Uterus (tissue), 4 donors: Measurements from ENCODE around the gene ANKRD11. TPM values are rescaled to one million over a fixed set of nuclear protein-coding genes. Genes with fewer than 3 reads are reported as not detected.
A peak's percentile ranks its signal among the peaks of the same experiment; 100 is the strongest.
"Not testable (repeated sequence)": the region's sequence is repeated elsewhere in the genome, so short reads cannot be mapped to it uniquely, and the experiment has no call there.

Source experiments
- DNase-seq, 2 donors: peaks; one replicate each; pipeline ENCODE4 v3.0.0-alpha.2; 2019 to 2020
- H3K27ac ChIP-seq, 2 donors: fragments of 200-600 bp; sonication (generic); 1 replicate in 1 of 2; 2 replicates in 1 of 2; pipeline ENCODE4 v1.5.1; 2016 to 2018
- H3K27me3 ChIP-seq, 2 donors: fragments of 200-600 bp; sonication (generic); one replicate each; pipeline ENCODE4 v1.5.1; 2018 to 2019; ENCODE audit warnings: control low read depth in 1 of 2
- H3K36me3 ChIP-seq, 2 donors: fragments of 200-600 bp; sonication (generic); one replicate each; pipeline ENCODE4 v1.5.1; 2019; ENCODE audit warnings: control low read depth in 1 of 2
- H3K4me1 ChIP-seq, 2 donors: fragments of 200-600 bp; sonication (generic); one replicate each; pipeline ENCODE4 v1.5.1; 2018 to 2019; ENCODE audit warnings: control low read depth in 1 of 2
- H3K4me3 ChIP-seq, 2 donors: fragments of 200-600 bp; sonication (generic); 1 replicate in 1 of 2; 2 replicates in 1 of 2; pipeline ENCODE4 v1.5.1; 2018 to 2019; ENCODE audit warnings: mild to moderate bottlenecking in 1 of 2
- H3K9me3 ChIP-seq, 2 donors: fragments of 200-600 bp; sonication (generic); one replicate each; pipeline ENCODE4 v1.5.1; 2019; ENCODE audit warnings: control low read depth in 1 of 2
- POLR2A ChIP-seq, 2 donors: fragments of 450-650 bp; IDR thresholded peaks; one replicate each; pipeline ENCODE4 v1.6.1; 2016; ENCODE audit warnings: antibody characterized with exemption in 2 of 2, mild to moderate bottlenecking in 1 of 2, moderate library complexity in 1 of 2
- intact Hi-C: fragments of 100-400 bp; cut with DNase I; formaldehyde crosslinking; loops from one replicate; pipeline ENCODE4 v1.15.1; 2023; ENCODE audit warnings: low total_unique reads
- total RNA-seq, 4 donors: library from RNA; depleted of rRNA in 3 of 4; stranded (reverse); fragments of >200 nt in 3 of 4; gene quantifications; one replicate each; pipeline versions ENCODE4 v1.1.0 to v1.2.4, GENCODE V29; 2014 to 2023
- TF ChIP-seq, protein P1 (sequence below), 4 experiments: fragments of 200-600 bp in 2 of 4; fragments of 450-650 bp in 2 of 4; sonication (generic) in 2 of 4; IDR thresholded peaks; one replicate each; pipeline ENCODE4 v1.5.1; 2016 to 2019; ENCODE audit warnings: antibody characterized with exemption in 4 of 4, mild to moderate bottlenecking in 2 of 4, moderate library complexity in 1 of 4
- donor health status: DM: yes; HTN: yes; CAD: no.

ANKRD11 gene
- total RNA-seq, 4 donors from 2014 or later: 20.5 to 182 (median 45.5) TPM

DNA sequence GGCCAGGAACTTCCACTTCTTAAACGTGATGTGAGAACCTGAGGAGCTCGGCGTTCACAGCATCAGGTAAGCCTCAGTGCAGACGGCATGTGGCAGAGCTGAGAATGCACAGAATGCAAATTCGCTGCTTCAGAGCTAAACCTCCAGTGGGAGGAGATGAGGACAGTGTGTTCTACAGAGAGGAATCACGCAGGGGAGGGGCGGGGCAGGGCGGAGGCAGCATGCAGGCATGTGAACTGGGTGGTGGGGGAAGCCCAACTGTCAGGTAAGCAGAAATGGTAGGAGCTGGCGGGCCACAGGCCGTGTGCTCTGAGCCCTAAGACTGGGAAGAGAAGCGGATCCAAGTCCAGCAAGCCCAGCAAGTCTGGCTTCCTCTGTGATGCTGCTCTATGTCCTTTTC, 178.2 kb downstream of the ANKRD11 start:
- Histone ChIP-seq H3K36me3 (no peaks in the 10 kb centered on the region), H3K4me3 (no peak overlapping the region), H3K4me1 (peaks cover 0 to 14% of the 10 kb centered on the region in 2 donors), H3K27me3 (no peaks in the 10 kb centered on the region), H3K27ac (no peak overlapping the region), H3K9me3 (no peaks in the 10 kb centered on the region)
- DNase-seq: no peak
- intact Hi-C loops: no loop called here
- no peak for TF ChIP-seq POLR2A (IDR thresholded peaks at IDR 0.05)
- TF ChIP-seq, protein P1, sequence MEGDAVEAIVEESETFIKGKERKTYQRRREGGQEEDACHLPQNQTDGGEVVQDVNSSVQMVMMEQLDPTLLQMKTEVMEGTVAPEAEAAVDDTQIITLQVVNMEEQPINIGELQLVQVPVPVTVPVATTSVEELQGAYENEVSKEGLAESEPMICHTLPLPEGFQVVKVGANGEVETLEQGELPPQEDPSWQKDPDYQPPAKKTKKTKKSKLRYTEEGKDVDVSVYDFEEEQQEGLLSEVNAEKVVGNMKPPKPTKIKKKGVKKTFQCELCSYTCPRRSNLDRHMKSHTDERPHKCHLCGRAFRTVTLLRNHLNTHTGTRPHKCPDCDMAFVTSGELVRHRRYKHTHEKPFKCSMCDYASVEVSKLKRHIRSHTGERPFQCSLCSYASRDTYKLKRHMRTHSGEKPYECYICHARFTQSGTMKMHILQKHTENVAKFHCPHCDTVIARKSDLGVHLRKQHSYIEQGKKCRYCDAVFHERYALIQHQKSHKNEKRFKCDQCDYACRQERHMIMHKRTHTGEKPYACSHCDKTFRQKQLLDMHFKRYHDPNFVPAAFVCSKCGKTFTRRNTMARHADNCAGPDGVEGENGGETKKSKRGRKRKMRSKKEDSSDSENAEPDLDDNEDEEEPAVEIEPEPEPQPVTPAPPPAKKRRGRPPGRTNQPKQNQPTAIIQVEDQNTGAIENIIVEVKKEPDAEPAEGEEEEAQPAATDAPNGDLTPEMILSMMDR (IDR thresholded peaks at IDR 0.05): no peak

GRCh38 chr16:89311636-89312035, 178.7 kb downstream of the ANKRD11 start:
- no peak for TF ChIP-seq POLR2A (IDR thresholded peaks at IDR 0.05)
- TF ChIP-seq, protein P1 (IDR thresholded peaks at IDR 0.05): no peak
- Histone ChIP-seq H3K9me3 (no peaks in the 10 kb centered on the region), H3K27ac (no peak overlapping the region), H3K36me3 (no peaks in the 10 kb centered on the region), H3K4me1 (peaks cover 0 to 15% of the 10 kb centered on the region in 2 donors), H3K4me3 (no peak overlapping the region), H3K27me3 (no peaks in the 10 kb centered on the region)
- intact Hi-C loops: no loop called here
- DNase-seq: no peak

DNA sequence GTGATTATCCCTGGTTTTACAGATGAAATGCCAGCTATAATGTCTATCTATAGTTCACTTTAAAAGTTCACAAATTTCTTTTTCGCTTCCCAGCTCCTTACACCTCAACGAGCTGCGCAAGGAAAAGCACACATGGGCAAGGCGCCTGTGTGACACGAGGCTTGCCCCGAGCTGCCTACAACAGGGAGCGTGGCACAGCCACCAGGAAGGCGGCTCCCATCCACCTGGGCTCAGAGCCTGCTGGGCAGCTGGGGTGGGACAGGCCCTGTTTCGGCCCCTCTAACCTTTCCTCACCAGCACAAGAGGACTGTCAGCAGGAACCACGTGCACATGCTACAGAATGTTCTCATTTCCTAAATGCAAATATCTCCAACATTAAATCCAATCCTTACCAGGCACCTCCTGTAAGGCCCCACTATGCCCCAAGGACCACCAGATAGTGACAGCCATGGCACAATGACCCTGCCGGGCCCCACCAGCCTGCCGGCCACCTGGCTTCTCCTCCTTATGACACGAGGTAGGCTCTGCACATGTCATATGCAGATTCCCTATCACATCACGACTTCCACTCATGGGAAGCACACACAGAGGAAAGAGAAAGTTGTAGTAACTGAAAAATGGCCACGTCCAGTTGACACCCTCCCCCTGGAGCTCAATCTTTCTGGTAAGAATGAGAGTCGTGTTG, 180.8 kb downstream of the ANKRD11 start:
- Histone ChIP-seq H3K36me3 (no peaks in the 10 kb centered on the region), H3K27me3 (no peaks in the 10 kb centered on the region), H3K27ac (no peak overlapping the region), H3K4me1 (peaks cover 0 to 8% of the 10 kb centered on the region in 2 donors), H3K9me3 (no peaks in the 10 kb centered on the region), H3K4me3 (no peak overlapping the region)
- intact Hi-C loops: no loop called here
- no peak for DNase-seq
- TF ChIP-seq POLR2A (IDR thresholded peaks at IDR 0.05): no peak
- TF ChIP-seq, protein P1 (IDR thresholded peaks at IDR 0.05): no peak

DNA sequence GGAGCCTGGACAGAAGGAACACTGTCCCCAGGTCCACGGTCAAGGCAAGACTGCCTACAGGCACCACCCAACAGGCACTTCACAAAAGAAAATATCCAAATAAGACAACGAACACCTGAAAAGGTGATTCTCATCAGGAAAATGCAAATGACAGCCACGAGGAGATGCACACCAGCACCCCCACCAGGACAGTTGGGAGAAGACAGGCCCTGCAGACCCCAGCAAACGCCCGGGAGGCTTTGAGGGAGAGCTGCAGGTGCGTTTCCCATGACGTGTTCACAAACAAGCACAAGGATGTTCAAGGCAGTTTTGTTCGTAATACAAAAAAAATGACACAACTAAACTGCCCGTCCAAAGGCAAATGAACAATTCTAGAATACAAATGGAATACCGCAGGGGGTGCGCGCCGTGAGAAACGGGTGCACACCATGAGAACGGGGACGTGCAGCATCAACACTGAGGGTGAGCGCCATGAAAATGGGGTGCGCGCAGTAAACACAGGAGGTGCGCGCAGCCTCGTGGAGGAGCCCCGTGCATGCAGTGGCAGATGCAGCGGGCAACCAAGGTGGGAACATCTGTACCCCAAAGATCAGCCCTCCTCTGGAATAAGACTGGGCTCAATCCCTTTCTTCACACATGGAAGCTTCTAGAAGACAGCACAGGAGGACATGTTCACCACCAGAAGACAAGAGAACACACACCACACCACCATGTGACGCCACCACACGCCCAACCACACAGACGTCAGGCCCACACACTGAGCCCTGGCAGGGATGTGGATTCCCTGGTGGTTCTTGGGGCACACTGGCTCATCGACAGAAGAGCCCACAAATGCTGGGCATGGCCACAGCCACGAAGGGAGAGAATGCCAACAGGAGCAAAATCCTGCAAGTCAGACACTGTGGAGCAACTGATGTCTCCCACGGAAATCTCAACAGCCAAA, 181.7 kb downstream of the ANKRD11 start:
- Histone ChIP-seq H3K27ac (no peak overlapping the region), H3K4me3 (no peak overlapping the region), H3K27me3 (no peaks in the 10 kb centered on the region), H3K36me3 (no peaks in the 10 kb centered on the region), H3K9me3 (no peaks in the 10 kb centered on the region), H3K4me1 (peaks cover 0 to 8% of the 10 kb centered on the region in 2 donors)
- intact Hi-C loops: no loop called here
- no peak for TF ChIP-seq POLR2A (IDR thresholded peaks at IDR 0.05)
- TF ChIP-seq, protein P1 (IDR thresholded peaks at IDR 0.05): peak in 2 of 4 experiments; percentile 19 to 23
- DNase-seq: no peak

DNA sequence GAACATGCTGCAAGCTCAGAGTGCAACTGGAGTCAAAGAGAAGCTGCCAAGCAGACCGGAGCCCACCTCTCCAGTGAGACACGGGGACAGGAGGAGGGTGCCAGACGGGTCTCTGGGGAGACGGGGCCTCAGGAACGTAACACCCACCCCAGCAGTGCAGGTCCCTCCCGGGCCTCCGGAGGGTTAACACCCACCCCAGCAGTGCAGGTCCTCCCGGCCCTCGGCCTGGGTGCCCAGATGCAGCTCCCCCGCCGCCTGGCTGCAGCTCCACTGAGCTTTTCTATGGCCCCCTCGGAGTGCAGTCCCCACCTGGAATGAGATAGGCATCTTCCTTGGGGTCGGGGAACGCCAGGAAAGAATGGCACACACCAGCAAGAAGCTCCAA, 182.9 kb downstream of the ANKRD11 start:
- intact Hi-C loops: no loop called here
- Histone ChIP-seq H3K36me3 (no peaks in the 10 kb centered on the region), H3K27me3 (no peaks in the 10 kb centered on the region), H3K9me3 (no peaks in the 10 kb centered on the region), H3K4me1 (peaks cover 0 to 4% of the 10 kb centered on the region in 2 donors), H3K27ac (no peak overlapping the region), H3K4me3 (no peak overlapping the region)
- no peak for DNase-seq
- no peak for TF ChIP-seq POLR2A (IDR thresholded peaks at IDR 0.05)
- TF ChIP-seq, protein P1 (IDR thresholded peaks at IDR 0.05): no peak

GRCh38 chr16:89306457-89307420, 183.6 kb downstream of the ANKRD11 start:
- H3K4me3 ChIP-seq, H3K27ac ChIP-seq, H3K27me3 ChIP-seq, intact Hi-C loops, H3K4me1 ChIP-seq, DNase-seq, H3K9me3 ChIP-seq, H3K36me3 ChIP-seq: not testable (repeated sequence)
